TTC549 (cell line): Measurements from ENCODE around the gene FBXW7.

Experiments used
- FAIRE-seq: peaks from 2 replicates; lab custom pipeline; 2012; peaks lifted over from hg19 to GRCh38; lab: Jason Lieb, UNC

The FBXW7 gene

DNA sequence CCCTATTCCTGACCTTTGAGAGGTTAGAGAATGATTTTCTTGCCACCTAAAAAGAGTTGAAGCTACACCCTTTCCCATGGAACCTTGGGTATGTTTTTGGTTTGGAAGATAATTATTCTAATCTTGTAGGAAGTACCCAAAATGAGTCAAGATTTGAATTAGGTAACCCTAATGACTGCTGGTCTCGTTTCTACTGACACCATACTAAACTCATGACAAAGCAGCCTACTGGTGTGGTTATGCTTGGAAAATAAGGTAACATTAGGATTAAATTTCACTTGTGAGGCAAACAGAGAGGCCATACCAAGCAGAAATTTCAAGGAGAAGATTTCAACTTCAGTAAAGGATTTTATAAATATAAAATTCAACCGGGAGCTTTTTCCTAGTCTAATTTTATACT lies 107.9 kb downstream of the FBXW7 start:
- no peak for FAIRE-seq

DNA sequence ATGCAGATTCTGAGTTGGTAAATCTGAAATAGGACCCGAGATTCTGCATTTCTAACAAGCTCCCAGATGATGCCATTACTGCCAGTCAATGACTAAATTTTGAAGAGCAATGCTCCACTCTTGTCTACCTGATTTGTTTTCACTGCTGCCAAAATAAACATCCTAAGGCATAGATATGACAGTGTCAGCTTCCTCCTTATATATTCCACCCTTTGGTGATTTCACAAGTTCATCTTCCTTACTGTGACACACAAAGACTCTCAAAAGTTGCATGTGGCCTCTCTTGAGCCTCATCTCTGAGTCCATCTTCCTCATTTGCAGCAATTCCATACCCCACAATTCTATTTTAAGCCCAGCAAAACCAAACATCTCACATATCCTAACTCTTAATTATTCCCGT lies 110.9 kb downstream of the FBXW7 start:
- no peak for FAIRE-seq

DNA sequence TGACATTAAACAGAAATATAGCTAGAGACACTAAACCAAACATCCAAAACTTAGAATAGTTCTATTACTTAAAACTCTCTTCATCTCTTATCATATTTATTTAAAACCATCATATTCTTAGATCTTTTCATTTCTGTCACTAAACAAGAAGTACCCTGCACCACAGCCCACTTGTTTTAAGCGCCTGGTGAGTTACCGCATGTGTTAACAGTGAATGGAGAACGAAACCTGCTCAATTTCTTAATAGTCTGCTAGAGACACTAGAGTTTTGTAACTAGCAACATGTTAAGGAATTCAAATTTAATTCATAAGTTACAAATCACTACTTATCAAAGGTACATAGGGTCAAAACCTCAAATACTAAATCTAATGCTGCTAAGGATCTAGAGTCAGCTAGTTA lies 111.5 kb downstream of the FBXW7 start:
- no peak for FAIRE-seq

DNA sequence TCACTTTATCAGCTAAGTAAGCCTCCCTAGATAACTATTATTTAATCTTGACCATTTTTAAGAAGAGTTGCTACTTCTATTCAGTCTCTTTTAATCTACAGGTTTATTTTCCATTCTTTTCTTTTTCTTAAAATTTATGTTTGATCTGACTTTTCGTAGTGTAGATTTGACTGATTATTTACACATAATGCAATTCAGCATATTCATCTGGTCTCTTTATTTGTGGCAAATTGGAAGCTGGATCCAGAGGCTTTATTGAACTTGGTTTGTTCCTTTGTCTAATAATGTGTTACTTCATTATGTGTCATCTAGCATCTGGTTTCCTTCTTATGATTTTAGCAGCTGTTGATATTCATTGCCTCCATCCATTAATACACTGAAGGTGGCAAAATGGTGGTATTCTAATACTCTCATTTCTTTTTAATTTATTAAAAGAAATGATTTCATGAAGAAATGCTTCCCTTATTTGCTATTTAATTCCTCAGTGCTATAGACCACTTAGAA lies 113.0 kb downstream of the FBXW7 start:
- FAIRE-seq: no peak

DNA sequence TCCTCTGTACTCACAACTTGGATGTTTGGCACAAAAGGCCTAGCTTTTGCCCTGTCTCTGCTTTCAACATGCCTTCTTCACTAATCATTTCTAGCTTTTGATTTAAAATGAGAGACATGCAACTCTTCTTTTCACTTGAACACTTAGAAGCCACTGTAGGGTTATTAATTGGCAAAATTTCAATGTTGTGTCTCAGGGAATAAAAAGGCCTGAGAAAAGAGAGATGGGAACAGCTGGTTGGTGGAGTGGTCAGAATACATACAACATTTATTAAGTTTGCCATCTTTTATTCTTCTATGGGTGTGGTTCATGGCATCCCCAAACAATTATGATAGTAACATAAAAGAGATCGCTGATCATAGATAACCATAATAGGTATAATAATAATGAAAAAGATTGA lies 114.3 kb downstream of the FBXW7 start:
- FAIRE-seq: no peak

DNA sequence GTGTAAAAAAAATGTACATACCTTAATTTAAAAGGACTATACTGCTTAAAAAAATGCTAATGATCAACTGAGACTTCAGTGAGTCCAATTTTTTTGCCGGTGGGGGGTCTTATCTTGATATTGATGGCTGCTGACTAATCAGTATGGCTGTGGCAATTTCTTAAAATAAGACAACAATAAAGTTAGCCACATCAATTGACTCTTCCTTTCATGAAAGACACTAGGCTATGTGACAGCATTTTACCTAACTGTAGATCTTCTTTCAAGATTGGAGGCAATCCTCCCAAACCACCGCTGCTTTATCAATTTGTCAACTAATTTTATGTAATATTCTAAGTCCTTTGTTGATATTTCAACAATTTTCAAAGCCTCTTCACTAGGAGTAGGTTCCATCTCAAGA lies 116.1 kb downstream of the FBXW7 start:
- no peak for FAIRE-seq

DNA sequence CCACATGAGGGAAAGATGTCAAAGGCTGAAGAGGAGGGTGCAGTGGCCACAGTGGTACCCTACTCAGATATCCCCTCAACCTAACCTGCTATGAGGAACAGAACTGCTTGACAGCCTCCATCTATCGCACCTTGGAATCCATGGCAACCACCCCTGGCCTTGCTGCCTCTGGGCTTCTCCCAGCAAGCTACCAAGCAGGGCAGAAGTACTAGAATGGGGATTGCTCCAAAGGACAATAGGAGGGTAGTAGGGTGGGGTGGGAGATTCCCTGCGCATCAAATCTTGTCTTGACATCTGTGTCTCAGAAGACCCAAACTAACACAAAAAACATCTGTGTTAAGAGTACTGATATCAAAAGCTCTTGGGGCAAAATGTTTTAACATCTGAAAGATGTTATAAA lies 118.2 kb downstream of the FBXW7 start:
- no peak for FAIRE-seq

DNA sequence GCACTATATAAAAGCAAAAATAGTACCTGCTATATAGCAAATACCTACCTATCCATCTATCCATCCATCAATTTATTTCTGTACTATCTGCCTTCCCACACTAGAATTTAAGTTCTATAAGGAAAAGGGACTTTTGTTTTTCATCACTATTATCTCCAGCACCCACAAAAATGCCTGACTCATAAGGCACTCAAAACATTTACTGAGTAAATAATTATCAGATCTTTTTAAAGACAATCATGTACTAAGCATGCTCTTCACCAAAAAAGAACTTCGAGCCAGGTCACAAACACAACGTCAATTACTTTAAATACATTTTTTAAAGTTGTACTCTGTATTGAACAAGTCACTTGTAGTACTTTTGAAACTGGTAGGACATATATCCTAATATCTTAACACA lies 119.9 kb downstream of the FBXW7 start:
- no peak for FAIRE-seq

DNA sequence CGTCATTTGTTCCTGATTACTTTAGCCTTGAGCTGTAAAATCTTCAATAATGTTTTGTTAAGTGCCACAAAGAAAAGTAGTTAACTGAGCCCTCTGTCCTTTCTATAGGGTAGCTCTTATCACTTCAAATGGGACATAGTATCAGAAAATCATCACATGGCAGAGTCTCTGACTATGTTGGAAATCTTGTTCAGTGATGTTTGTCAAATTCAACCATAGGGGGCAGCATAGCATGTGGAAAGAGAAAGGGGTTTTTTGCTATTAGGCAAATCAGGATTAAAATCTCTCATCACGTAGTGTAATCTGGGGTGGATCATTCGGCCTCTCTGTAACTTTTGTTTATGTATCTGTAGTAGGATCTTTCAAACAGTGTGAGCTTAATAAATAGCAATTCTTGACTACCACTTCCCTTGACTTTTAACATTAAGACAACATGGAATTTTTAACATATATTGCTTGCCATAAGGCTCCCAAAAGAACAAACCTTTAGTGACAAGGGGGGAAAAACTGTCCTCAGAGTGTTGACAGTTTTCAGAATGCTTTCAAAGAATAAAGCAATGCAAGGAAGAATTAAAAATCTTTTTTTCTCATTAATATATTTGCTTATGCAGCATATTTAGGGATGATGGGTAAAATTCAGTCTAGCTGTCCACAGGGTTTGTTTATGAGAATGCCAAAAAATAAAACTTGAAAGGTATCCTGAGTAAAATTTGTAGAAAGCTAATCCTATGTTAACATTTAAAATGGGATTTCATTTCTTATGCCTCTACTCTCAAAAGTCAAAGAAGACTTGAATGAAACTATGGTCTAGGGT lies 127.2 kb downstream of the FBXW7 start:
- FAIRE-seq: peak; percentile 29

DNA sequence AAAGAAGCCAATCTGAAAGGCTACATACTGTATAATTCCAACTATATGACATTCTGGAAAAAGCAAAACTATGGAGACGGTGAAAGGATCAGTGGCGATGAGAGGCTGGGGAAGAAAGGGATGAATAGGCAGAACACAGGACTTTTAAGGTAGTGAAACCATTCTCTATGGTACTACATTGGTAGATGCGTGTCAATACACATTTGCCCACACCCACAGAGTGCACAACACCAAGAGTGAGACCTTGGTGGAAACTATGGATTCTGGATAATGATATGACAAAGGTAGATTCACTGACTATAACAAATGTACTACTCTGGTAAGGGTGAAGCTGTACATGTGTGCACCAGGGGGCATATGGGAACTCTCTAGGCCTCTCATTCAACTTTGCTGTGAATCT lies 134.5 kb downstream of the FBXW7 start:
- no peak for FAIRE-seq

DNA sequence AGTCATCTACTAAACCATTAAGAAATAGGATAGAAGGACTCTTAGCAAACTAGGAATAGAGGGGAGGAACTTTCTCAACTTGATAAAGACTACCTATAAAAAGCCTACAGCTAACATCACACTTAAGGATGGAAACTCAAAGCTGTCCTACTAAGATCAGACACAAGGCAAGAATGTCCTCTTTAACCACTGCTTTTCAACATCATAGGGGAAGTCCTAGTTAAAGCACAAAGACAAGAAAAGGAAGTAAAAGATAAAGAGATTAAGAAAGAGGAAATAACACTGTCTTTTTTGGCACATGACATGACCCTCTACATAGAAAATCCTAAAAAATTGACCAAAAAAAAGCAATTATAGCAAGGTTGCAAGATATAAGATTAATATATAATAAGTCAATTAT lies 136.6 kb downstream of the FBXW7 start:
- FAIRE-seq: no peak

DNA sequence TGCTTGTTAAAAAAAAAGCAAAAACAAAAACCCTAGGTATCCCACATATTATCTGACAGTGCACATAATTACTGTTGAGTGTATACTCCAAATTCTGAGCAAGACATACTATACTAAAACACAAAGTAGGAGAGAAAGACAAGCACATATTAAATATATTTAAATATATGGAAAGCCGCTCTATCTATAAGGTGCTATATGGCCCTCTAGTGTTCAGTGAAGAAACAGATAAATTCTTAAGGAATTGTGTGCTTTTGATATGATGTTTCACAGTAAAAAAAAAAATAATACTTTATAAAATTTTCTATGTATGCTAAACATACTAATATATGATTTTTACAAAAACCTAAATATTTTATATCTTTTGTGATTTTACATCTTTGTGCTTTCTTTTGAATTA lies 137.8 kb downstream of the FBXW7 start:
- FAIRE-seq: peak; percentile 95

DNA sequence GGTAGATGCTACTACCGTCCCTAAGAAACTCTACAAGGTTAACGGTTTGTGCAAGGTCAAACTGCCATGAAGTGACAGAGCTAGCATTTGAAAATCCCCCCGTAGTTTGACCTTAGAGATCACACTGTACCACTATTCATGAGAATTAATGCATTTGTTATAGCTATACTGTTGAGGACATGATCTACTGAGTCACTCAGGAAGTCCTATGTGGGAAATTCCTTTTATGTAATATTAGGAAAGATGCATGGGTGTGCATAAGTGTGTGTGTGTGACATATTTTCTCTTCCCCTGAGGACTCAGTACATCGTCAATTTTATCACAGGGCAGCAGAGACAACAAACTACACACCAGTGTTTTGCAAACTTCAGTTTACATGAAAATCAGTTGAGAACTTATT lies 141.1 kb downstream of the FBXW7 start:
- FAIRE-seq: no peak

DNA sequence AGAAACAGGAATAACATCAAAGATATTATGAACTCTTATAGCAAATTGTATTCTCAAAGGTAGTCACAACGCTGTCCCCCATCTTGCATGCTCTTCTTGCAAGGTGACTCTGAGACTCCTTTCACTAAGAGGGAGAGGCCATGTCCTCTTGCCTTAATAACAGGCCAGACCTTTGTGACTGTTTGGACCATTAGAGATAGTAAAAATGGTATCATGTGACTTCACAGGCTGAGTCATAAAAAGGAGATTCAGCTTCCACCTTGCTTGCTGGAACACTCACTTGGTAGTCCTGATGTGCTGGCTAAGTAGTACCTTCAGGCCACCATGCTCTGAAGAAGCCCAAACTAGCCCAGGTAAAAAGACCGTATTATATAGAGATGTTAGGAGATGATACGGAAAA lies 143.8 kb downstream of the FBXW7 start:
- no peak for FAIRE-seq

DNA sequence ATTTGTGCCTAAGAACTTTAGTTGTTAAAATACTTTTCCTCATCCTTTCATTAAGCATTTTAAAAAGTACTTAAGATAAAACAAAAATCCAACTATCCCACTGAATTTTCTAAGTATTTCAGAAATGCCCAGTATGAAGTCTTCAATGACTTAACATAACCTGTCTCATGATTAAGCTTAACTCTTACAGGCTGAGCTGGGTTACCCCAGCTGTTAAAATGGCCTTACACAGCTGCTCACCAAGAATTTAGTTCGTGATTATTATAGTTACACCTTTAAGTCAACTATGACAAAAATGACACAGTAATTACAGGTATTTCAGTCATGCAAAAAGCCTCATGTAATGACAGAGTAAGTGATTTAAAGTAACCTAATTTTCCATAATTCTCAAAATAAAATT lies 145.7 kb downstream of the FBXW7 start:
- no peak for FAIRE-seq

DNA sequence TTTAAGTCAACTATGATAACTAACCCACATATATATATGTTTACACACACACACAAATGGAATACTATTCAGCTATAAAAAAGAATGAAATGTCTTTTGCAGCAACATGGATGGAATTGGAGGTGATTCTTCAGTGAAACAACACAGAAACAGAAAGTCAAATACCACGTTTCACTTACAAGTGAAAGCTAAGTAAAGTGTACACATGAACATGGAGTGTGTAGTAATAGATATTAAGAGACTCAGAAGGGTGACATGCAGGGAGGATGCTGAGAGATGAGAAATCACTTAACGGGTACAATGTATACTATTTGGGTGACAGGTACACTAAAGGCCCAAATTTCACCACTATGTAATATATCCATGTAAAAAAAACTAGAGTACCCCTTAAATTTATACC lies 146.5 kb downstream of the FBXW7 start:
- no peak for FAIRE-seq

DNA sequence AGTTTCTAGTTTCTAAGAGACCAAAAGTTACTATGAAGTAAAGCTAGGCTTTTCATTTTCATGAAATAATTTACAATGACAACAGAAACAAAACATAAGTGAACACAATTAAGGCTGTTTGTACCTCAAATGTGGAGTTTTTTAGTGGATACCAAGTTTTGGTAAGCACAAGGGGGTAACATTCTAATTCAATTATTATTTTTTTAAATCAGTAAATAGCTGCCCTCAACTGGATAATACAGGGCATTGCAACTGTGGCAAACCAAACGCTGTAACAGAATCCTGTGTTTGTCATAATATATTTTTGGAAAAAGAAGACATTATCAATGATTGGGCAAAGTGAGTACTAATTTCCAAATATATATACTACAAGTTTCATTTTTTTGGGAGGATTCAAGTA lies 150.3 kb downstream of the FBXW7 start:
- peak; percentile 90 for FAIRE-seq

DNA sequence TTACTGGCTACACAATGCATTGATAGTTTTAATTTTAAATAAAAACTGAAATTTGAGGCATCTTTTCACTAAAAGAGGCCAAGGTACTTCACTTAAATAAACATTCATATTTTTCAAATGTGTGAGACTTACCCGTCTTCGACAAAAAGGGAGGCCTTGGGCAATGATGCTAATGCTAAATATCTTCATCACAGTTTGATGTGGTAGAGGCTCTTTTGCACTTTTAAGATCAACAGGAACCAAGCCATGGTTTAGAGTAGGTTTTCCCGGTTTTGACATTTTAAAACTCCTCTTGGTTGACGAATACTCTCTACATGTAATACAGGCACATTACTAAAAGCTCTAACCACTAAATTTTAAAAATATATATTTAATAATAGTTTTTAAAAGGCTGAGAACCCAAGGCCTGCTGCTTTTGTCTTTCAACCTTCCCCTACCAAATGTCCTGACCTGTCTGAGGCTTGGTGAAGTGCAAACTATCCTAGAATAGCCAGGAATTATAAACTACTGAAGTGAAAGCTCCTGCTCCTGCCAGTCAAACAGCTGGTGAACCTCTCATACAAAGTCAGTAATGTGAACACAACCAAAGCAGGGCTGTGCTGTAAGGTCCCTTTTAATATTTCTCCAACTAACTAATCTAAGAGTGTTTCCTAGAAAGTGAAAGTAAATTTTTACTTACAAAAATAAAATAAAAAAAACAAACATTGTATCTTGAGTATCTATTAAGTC lies 153.7 kb downstream of the FBXW7 start:
- FAIRE-seq: no peak

DNA sequence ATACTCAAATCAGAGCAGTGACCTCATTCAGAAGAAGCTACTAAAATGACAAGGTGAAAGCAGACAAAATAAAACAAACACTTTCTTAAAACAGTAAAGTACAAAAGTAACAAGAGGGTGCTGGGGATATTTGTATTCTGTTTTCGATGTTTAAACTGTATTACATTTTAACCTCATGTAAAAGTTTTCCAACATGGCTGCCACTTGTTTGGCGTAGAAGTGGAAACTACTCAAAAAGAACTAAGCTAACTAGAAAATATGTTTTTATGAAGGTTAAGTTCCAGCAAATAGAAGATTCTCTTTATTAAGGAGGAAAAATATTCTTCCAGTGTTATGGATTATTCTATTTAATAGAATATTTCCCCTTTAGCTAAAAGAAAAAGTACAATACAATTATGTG lies 155.0 kb downstream of the FBXW7 start:
- FAIRE-seq: no peak

DNA sequence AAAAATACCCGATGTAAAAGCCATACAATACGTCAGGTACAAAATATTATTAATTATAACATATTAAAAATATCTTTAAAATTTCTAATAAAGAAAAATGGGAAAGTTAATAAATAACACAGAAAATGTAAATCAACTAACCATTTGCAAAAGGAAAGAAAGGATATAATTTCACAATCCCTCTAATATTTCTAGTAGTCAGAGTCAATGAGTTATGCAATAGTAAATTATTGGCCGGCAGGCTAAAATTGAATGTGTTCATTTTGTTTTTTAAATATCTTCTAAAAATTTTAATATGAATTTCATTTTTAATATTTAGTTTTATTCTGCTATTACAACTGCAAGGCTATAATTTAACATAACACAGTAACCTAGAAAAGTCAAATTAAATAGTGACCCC lies 155.7 kb downstream of the FBXW7 start:
- peak; percentile 13 for FAIRE-seq

DNA sequence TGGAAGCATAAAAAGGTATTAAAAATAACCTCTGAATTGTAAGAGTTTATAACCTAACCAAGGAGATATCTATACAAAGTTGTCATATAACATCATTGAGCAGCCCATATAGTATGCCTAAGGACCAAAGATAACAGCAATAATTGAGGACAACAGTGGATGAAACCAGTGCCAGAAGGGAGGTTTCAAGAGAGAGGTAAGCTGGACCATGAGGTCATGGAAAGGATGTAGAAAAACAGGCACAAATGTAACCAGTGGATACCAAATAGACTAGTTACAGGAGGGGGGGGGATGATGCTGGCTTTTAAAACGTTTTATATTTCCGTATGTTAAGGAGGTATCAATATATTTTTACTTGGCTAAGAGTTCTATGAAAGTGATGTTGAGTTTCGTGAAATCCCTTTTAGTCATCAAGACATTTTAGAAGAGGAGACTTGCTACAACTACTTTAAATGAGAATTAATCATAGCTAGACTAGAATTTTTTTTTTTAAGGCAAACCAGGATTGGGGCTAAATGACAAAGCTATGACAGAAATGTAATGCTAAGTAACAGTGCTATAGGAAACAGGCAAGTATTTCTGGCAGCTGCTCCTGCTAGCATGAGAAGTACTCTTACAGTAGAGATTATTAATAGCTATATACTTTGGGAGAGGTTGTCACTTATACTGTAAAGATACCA lies 161.1 kb downstream of the FBXW7 start:
- no peak for FAIRE-seq

DNA sequence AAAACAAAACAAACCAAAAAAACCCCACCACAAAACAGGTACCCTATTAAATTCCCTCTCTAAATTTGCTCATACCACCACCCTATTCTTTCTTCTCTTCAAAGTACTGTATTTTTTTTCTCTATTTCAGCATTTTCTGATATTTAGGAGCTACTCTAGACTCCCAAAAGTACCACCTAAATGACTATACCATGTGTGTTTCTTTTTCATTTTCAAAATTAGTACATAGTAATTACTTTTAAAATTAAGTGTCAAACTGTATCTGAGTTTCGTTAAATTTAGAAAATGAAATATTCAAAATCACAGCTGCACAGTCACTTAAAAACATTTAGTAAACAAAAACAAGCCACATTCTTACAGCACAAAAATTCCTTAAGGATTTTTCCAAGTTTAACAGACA lies 161.7 kb downstream of the FBXW7 start:
- no peak for FAIRE-seq

DNA sequence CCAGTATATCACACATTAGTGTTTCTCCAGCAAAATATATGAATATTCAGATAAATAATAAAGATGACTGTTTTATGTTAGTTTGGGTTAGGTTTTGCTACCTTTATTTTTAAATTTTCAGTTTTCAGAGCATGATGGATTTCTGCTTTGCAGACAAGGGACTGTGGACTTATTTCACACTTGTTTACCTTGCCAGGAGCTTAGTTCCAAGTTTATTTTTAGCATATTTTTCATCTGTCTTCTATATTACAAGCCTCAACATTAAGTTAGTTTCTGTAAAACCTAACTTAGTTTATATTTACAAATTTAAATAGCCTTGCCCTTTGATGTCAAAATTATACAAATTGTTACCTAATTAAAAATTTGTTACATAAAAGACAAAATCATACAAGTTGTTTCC lies 163.4 kb downstream of the FBXW7 start:
- FAIRE-seq: no peak
